C4-2B (cell line): ENCODE data around the gene MOSMO.
"Not testable (repeated sequence)": the region's sequence is repeated elsewhere in the genome, so short reads cannot be mapped to it uniquely, and the experiment has no call there.

ENCODE experiments used
- H3K27ac ChIP-seq: fragments of 450-650 bp; 2 replicates; pipeline ENCODE4 v1.5.1; 2017
- CTCF ChIP-seq: fragments of 450-650 bp; conservative IDR thresholded peaks from 2 replicates; pipeline ENCODE4 v1.5.1; 2017; ENCODE audit warnings: mild to moderate bottlenecking
- ZFX ChIP-seq: fragments of 450-650 bp; IDR thresholded peaks from 2 replicates; pipeline ENCODE4 v1.6.1; 2017

Gene MOSMO

GRCh38 chr16:22109258-22109898, 101.5 kb downstream of the MOSMO start:
- TF ChIP-seq CTCF (no peak), ZFX (no peak)
- H3K27ac ChIP-seq: no peak overlapping the region

GRCh38 chr16:22111629-22112028, 103.7 kb downstream of the MOSMO start:
- not testable (repeated sequence) for H3K27ac ChIP-seq

- H3K27ac ChIP-seq: no peak overlapping the region
- TF ChIP-seq CTCF (no peak), ZFX (no peak)
Observed at GRCh38 chr16:22116095-22116700, 108.3 kb downstream of the MOSMO start.

- TF ChIP-seq ZFX: no peak
- no peak for TF ChIP-seq CTCF
- no peak overlapping the region for H3K27ac ChIP-seq
Observed at GRCh38 chr16:22117609-22118008, 109.7 kb downstream of the MOSMO start.

- H3K27ac ChIP-seq: no peak overlapping the region
- TF ChIP-seq ZFX (no peak), CTCF (no peak)
Observed at GRCh38 chr16:22120440-22120839, 112.5 kb downstream of the MOSMO start.

GRCh38 chr16:22122239-22122638, 114.3 kb downstream of the MOSMO start:
- H3K27ac ChIP-seq: no peak overlapping the region
- TF ChIP-seq ZFX (no peak), CTCF (no peak)

- no peak overlapping the region for H3K27ac ChIP-seq
- TF ChIP-seq CTCF: no peak; the same call in 1 of the 2 replicates
- no peak for TF ChIP-seq ZFX
Observed at GRCh38 chr16:22123146-22123545, 115.2 kb downstream of the MOSMO start.
